ENCODE results near the gene DSCAML1.
A peak's percentile ranks its signal among the peaks of the same experiment; 100 is the strongest.
"Not testable (repeated sequence)": the region's sequence is repeated elsewhere in the genome, so short reads cannot be mapped to it uniquely, and the experiment has no call there.

DSCAML1 gene

GRCh38 chr11:117461396-117462182 is 335.4 kb downstream of the DSCAML1 start:
- DNase-seq (ENCODE audit: insufficient read length, low spot score) = no peak
- no peak for FAIRE-seq
- TF ChIP-seq CTCF (IDR thresholded peaks at IDR 0.05; ENCODE audit: insufficient read depth, missing control alignments) = no peak

- FAIRE-seq = no peak
- no peak for DNase-seq (ENCODE audit: insufficient read length, low spot score)
Observed at GRCh38 chr11:117459979-117460300, 337.1 kb downstream of the DSCAML1 start.

DNA sequence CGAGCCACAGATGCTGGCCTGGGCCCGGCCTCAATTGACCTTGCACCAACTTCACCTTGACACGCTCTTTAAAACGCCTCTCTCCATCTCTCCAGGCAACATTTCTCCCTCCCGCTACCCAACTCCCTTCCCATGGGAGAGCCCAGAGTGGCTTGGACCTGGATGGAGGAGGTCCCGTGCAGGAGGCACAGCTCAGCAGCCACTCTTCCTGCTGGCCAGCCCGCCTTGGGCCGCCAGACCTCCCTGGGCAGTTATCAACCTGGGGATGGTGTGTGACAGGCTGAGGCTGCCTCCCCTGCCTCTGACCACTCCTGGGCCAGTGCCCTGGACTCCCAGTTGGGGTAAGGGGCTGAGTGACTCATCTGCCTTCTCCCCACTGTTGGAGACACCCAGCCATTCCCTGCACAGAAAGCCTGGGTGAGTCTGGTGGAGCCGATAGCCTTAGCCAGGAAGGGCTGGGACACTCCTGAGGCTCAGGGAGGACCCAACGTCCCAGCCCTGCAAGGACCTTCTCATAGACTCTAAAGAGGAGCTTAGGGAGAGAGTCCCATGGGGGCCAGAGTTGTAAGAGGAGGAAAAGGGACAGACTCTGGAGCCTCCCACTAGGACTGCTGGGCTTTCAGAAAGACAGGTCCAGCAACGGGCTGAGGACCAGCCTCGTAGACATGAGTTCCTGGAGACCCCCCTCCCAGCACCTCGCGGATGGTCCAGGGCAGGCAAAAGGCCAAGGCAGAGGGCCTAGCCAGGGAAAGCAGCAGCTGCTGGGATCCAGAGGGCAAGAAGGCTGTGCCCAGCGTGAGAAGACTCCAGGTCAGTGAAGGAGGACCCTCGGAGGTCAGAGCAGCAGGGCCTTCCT is 337.7 kb downstream of the DSCAML1 start:
- DNase-seq (ENCODE audit: insufficient read length, low spot score) (no peak), FAIRE-seq (no peak)
- TF ChIP-seq CTCF (IDR thresholded peaks at IDR 0.05; ENCODE audit: insufficient read depth, missing control alignments) = no peak

More at GRCh38 chr11:117459979-117460300, 337.1 kb downstream of the DSCAML1 start:
- no peak for TF ChIP-seq CTCF (IDR thresholded peaks at IDR 0.05; ENCODE audit: insufficient read depth, missing control alignments)

GRCh38 chr11:117458275-117459122 is 338.5 kb downstream of the DSCAML1 start:
- FAIRE-seq (no peak), DNase-seq (ENCODE audit: insufficient read length, low spot score) (no peak)
- no peak for TF ChIP-seq CTCF (IDR thresholded peaks at IDR 0.05; ENCODE audit: insufficient read depth, missing control alignments)

DNA sequence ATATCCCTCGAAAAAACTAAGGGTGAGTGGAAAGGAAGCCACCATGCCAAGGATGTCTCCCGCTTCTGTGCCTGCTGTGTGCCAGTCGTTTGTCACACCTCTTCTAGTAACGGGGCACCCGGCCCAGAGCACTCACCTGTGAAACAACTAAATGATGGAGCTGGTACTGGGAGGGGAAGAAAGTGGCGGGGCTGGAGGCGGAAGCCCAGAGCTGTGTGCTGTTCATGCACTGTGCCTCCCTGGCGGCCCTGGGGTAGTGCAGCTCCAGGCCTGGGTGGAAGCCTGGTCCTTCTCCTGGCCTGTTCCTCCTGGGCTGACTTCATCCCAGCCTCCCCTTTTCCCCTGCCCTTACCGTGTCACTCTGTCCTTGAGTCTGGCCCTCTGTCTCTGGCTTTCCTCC is 339.2 kb downstream of the DSCAML1 start:
- DNase-seq (ENCODE audit: insufficient read length, low spot score) (no peak), FAIRE-seq (no peak)
- no peak for TF ChIP-seq CTCF (IDR thresholded peaks at IDR 0.05; ENCODE audit: insufficient read depth, missing control alignments)

DNA sequence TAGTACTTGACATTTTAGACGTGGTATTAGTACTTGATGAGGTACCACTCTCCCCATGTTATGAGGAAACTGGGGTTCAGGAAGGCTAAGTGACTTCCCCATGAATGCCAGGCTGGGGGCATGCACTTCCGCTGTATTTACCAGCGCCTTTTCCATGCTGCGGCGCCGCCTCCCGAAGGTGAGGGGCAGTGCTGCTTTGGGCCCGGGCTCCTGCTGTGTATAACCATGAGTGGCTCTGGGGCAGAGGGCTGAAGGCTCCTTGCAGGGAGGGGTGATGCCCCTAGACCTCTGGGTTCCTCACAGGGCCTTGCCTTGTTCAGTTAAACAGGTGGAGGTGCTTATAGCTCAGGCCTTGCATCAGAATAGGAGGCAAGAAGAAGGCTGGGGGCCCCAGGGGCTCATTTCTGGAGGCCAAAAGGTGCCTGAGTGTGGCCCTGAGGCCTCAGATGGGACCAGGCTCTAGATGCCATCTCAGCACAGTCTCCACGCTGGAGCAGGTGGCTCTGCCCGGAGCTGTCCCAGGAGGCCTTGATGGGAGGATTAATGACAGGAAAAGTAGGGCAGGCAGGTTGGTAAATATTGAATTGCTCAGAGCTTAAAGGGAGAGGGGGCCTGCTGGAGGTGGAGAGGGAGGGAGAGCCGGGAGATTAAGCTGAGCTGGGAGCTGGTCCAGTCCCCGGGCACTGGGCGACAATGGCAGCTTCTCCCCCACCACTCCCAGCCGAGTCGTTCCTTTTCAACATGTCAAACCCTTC is 339.8 kb downstream of the DSCAML1 start:
- FAIRE-seq (no peak), DNase-seq (ENCODE audit: insufficient read length, low spot score) (peak; percentile 91)
- TF ChIP-seq CTCF (IDR thresholded peaks at IDR 0.05; ENCODE audit: insufficient read depth, missing control alignments) = no peak

DNA sequence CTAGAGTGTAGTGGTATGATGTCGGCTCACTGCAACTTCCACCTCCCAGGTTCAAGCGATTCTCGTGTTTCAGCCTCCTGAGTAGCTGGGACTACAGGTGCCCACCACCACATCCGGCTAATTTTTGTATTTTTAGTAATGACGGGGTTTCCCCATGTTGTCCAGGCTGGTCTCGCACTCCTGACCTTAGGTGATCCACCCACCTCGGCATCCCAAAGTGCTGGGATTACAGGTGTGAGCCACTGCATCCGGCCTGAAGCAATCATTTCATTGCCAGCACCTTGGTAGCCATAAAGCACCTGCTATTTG is 340.3 kb downstream of the DSCAML1 start:
- not testable (repeated sequence) for FAIRE-seq; DNase-seq (ENCODE audit: insufficient read length, low spot score)

Measured in D721Med (cell line).